GM23338 (cell line): ENCODE results near the gene TMEM131L.

Experiments
- CREB1 ChIP-seq: fragments of 250-450 bp; sonication (Bioruptor Pico); IDR thresholded peaks from 2 replicates; pipeline ENCODE4 v1.5.0; 2020; ENCODE audit warnings: low read depth, mild to moderate bottlenecking, moderate library complexity
- EZH2 ChIP-seq: fragments of 200-600 bp; sonication (generic); IDR thresholded peaks from one replicate; pipeline ENCODE4 v1.8.0; 2017; ENCODE audit warnings: antibody characterized with exemption, mild to moderate bottlenecking, low read depth; ENCODE audit not compliant: unreplicated experiment
- EZH2phosphoT487 ChIP-seq: fragments of 200-600 bp; sonication (generic); IDR thresholded peaks from one replicate; pipeline ENCODE4 v1.8.1; 2018; ENCODE audit warnings: antibody characterized with exemption; ENCODE audit not compliant: unreplicated experiment
- JUNB ChIP-seq: IDR thresholded peaks from one replicate; pipeline ENCODE4 v1.6.1; 2016; ENCODE audit warnings: antibody characterized with exemption; ENCODE audit not compliant: unreplicated experiment
- NANOG ChIP-seq: IDR thresholded peaks from 2 replicates; pipeline ENCODE4 v1.6.1; 2016; ENCODE audit warnings: antibody characterized with exemption, borderline replicate concordance
- POLR2AphosphoS5 ChIP-seq: IDR thresholded peaks from 2 replicates; pipeline ENCODE4 v1.6.1; 2016; ENCODE audit warnings: antibody characterized with exemption, low read depth
- STAT1 ChIP-seq: IDR thresholded peaks from one replicate; pipeline ENCODE4 v1.6.1; 2016; ENCODE audit warnings: antibody characterized with exemption; ENCODE audit not compliant: unreplicated experiment
- ZNF114 ChIP-seq: fragments of 250-450 bp; sonication (Bioruptor Pico); IDR thresholded peaks from 2 replicates; pipeline ENCODE4 v1.5.0; 2020; ENCODE audit warnings: mild to moderate bottlenecking, moderate library complexity
- ZNF331 ChIP-seq: fragments of 250-450 bp; sonication (Bioruptor Pico); IDR thresholded peaks from 2 replicates; pipeline ENCODE4 v1.5.0; 2020; ENCODE audit warnings: low read depth, mild to moderate bottlenecking, moderate library complexity
- TF ChIP-seq, protein P1 (sequence below), 2 experiments: fragments of 200-600 bp in 1 of 2; sonication (generic) in 1 of 2; conservative IDR thresholded peaks; 2 replicates each; pipeline versions ENCODE4 v1.5.1 to v1.6.1; 2016 to 2017; ENCODE audit warnings: antibody characterized with exemption in 2 of 2, low read depth in 2 of 2, mild to moderate bottlenecking in 2 of 2, moderate library complexity in 1 of 2
- TF ChIP-seq, protein P2 (sequence below): IDR thresholded peaks from one replicate; pipeline ENCODE4 v1.6.1; 2018; ENCODE audit warnings: antibody characterized with exemption; ENCODE audit not compliant: unreplicated experiment
- TF ChIP-seq, protein P3 (sequence below): IDR thresholded peaks from 2 replicates; pipeline ENCODE4 v1.6.1; 2016; ENCODE audit warnings: antibody characterized with exemption
- TF ChIP-seq, protein P4 (sequence below): fragments of 250-450 bp; sonication (Bioruptor Pico); IDR thresholded peaks from 2 replicates; pipeline ENCODE4 v1.5.0; 2020; ENCODE audit warnings: mild to moderate bottlenecking, moderate library complexity

DNA sequence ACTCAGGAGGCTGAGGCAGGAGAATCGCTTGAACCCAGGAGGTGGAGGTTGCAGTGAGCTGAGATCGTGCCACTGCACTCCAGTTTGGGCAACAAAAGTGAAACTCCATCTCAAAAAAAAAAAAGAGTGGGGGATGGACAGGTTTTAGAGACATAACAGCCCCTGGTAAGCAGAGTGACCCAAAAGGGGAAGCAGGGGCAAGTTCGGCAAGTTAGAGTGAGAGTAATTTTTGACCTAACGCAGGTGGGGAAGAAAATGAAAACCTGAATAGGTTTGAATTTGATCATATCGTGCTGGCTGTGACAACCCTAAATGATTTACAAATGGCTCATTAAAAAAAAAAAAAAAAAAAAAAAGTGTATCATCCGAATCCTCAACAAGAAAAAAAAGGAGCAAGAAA lies 25.7 kb upstream of the TMEM131L start:
- TF ChIP-seq, protein P1, sequence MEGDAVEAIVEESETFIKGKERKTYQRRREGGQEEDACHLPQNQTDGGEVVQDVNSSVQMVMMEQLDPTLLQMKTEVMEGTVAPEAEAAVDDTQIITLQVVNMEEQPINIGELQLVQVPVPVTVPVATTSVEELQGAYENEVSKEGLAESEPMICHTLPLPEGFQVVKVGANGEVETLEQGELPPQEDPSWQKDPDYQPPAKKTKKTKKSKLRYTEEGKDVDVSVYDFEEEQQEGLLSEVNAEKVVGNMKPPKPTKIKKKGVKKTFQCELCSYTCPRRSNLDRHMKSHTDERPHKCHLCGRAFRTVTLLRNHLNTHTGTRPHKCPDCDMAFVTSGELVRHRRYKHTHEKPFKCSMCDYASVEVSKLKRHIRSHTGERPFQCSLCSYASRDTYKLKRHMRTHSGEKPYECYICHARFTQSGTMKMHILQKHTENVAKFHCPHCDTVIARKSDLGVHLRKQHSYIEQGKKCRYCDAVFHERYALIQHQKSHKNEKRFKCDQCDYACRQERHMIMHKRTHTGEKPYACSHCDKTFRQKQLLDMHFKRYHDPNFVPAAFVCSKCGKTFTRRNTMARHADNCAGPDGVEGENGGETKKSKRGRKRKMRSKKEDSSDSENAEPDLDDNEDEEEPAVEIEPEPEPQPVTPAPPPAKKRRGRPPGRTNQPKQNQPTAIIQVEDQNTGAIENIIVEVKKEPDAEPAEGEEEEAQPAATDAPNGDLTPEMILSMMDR (conservative IDR thresholded peaks at IDR 0.05; ENCODE audit: low read depth in 2 of 2): no peak
- TF ChIP-seq EZH2: no peak
- no peak for TF ChIP-seq POLR2AphosphoS5
- TF ChIP-seq, protein P2, sequence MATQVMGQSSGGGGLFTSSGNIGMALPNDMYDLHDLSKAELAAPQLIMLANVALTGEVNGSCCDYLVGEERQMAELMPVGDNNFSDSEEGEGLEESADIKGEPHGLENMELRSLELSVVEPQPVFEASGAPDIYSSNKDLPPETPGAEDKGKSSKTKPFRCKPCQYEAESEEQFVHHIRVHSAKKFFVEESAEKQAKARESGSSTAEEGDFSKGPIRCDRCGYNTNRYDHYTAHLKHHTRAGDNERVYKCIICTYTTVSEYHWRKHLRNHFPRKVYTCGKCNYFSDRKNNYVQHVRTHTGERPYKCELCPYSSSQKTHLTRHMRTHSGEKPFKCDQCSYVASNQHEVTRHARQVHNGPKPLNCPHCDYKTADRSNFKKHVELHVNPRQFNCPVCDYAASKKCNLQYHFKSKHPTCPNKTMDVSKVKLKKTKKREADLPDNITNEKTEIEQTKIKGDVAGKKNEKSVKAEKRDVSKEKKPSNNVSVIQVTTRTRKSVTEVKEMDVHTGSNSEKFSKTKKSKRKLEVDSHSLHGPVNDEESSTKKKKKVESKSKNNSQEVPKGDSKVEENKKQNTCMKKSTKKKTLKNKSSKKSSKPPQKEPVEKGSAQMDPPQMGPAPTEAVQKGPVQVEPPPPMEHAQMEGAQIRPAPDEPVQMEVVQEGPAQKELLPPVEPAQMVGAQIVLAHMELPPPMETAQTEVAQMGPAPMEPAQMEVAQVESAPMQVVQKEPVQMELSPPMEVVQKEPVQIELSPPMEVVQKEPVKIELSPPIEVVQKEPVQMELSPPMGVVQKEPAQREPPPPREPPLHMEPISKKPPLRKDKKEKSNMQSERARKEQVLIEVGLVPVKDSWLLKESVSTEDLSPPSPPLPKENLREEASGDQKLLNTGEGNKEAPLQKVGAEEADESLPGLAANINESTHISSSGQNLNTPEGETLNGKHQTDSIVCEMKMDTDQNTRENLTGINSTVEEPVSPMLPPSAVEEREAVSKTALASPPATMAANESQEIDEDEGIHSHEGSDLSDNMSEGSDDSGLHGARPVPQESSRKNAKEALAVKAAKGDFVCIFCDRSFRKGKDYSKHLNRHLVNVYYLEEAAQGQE: no peak
- no peak for TF ChIP-seq EZH2phosphoT487
- TF ChIP-seq CREB1: no peak
- no peak for TF ChIP-seq JUNB
- TF ChIP-seq ZNF114: no peak
- no peak for TF ChIP-seq STAT1
- no peak for TF ChIP-seq NANOG
- TF ChIP-seq, protein P3, sequence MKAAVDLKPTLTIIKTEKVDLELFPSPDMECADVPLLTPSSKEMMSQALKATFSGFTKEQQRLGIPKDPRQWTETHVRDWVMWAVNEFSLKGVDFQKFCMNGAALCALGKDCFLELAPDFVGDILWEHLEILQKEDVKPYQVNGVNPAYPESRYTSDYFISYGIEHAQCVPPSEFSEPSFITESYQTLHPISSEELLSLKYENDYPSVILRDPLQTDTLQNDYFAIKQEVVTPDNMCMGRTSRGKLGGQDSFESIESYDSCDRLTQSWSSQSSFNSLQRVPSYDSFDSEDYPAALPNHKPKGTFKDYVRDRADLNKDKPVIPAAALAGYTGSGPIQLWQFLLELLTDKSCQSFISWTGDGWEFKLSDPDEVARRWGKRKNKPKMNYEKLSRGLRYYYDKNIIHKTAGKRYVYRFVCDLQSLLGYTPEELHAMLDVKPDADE: no peak
- TF ChIP-seq, protein P4, sequence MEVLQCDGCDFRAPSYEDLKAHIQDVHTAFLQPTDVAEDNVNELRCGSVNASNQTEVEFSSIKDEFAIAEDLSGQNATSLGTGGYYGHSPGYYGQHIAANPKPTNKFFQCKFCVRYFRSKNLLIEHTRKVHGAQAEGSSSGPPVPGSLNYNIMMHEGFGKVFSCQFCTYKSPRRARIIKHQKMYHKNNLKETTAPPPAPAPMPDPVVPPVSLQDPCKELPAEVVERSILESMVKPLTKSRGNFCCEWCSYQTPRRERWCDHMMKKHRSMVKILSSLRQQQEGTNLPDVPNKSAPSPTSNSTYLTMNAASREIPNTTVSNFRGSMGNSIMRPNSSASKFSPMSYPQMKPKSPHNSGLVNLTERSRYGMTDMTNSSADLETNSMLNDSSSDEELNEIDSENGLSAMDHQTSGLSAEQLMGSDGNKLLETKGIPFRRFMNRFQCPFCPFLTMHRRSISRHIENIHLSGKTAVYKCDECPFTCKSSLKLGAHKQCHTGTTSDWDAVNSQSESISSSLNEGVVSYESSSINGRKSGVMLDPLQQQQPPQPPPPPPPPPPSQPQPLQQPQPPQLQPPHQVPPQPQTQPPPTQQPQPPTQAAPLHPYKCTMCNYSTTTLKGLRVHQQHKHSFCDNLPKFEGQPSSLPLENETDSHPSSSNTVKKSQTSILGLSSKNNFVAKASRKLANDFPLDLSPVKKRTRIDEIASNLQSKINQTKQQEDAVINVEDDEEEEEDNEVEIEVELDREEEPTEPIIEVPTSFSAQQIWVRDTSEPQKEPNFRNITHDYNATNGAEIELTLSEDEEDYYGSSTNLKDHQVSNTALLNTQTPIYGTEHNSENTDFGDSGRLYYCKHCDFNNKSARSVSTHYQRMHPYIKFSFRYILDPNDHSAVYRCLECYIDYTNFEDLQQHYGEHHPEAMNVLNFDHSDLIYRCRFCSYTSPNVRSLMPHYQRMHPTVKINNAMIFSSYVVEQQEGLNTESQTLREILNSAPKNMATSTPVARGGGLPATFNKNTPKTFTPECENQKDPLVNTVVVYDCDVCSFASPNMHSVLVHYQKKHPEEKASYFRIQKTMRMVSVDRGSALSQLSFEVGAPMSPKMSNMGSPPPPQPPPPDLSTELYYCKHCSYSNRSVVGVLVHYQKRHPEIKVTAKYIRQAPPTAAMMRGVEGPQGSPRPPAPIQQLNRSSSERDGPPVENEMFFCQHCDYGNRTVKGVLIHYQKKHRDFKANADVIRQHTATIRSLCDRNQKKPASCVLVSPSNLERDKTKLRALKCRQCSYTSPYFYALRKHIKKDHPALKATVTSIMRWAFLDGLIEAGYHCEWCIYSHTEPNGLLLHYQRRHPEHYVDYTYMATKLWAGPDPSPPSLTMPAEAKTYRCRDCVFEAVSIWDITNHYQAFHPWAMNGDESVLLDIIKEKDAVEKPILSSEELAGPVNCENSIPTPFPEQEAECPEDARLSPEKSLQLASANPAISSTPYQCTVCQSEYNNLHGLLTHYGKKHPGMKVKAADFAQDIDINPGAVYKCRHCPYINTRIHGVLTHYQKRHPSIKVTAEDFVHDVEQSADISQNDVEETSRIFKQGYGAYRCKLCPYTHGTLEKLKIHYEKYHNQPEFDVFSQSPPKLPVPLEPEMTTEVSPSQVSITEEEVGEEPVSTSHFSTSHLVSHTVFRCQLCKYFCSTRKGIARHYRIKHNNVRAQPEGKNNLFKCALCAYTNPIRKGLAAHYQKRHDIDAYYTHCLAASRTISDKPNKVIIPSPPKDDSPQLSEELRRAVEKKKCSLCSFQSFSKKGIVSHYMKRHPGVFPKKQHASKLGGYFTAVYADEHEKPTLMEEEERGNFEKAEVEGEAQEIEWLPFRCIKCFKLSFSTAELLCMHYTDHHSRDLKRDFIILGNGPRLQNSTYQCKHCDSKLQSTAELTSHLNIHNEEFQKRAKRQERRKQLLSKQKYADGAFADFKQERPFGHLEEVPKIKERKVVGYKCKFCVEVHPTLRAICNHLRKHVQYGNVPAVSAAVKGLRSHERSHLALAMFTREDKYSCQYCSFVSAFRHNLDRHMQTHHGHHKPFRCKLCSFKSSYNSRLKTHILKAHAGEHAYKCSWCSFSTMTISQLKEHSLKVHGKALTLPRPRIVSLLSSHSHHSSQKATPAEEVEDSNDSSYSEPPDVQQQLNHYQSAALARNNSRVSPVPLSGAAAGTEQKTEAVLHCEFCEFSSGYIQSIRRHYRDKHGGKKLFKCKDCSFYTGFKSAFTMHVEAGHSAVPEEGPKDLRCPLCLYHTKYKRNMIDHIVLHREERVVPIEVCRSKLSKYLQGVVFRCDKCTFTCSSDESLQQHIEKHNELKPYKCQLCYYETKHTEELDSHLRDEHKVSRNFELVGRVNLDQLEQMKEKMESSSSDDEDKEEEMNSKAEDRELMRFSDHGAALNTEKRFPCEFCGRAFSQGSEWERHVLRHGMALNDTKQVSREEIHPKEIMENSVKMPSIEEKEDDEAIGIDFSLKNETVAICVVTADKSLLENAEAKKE (CRISPR knock-in tag): no peak
- no peak for TF ChIP-seq ZNF331 (CRISPR knock-in tag)
